ENCODE results near the gene TXNDC5. TPM values are rescaled to one million over a fixed set of nuclear protein-coding genes. Genes with fewer than 3 reads are reported as not detected.

The TXNDC5 gene
- polyA plus RNA-seq, 1 donor: 96.3 TPM

DNA sequence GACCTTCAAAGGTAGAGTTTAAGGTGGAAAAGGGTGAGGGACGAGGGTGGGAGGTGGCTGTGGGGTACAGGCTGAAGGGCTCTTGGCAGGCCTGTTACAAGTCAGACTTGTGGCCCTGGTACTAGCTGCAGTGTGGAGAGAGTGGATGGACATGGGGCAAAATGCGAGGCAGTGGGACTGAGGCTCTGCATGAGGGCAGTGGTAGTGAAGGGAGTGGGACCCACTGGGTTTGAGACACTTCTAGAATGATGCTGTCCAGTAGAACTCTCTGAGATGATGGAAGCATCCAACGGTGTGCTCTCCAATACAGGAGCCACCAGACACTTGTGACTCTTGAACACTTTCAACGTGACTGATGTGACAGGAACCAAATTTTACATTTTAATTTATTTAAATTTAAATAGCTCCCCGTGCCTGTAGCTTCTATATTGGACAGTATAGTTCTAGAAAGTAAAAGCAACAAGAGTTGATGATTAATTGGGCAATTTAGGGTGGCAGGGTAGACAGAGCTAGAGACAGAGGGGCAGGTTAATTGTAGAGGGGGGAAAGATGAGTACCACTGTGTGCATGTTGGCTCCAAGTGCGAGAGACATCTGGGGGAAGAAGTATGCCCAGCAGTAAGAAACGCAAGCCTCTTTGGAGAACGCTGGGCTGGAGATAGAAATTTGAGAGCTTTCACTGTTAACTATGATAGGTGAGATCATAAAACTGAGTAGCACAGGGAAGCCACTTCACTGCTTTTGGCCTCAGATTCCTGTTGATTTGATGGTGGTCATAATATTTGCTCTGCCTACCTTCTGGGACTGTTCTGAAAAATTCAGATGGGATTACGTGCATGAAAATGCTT is 77.5 kb downstream of the TXNDC5 start:
- Histone ChIP-seq H3K4me1 (ENCODE audit: control insufficient read depth, insufficient read depth, low read length) (no peaks in the 10 kb centered on the region), H3K27me3 (ENCODE audit: control insufficient read depth, insufficient read depth, low read length) (peaks cover 2% of the 10 kb centered on the region), H3K9me3 (ENCODE audit: control insufficient read depth, low read depth, low read length) (no peaks in the 10 kb centered on the region), H3K36me3 (ENCODE audit: control insufficient read depth, insufficient read depth, low read length) (no peaks in the 10 kb centered on the region), H3K27ac (ENCODE audit: low read length) (no peak overlapping the region), H3K4me3 (ENCODE audit: low read length) (no peak overlapping the region)
- DNase-seq: no peak
- WGBS (ENCODE audit: insufficient coverage, low lambda C conversion rate): 86% methylated on average over 3 of the region's 9 CpGs

Other genes starting within 250 kb of the TXNDC5 start
- 1.5 TPM for gene BMP6, start 184.7 kb downstream of the TXNDC5 start, polyA plus RNA-seq
- gene BLOC1S5, start 153.6 kb upstream of the TXNDC5 start, polyA plus RNA-seq: 14.2 TPM
- gene EEF1E1, start 191.8 kb upstream of the TXNDC5 start, polyA plus RNA-seq: 28.0 TPM